GM19023 (cell line): Measurements from ENCODE around the gene ACKR3.
A peak's percentile ranks its signal among the peaks of the same experiment; 100 is the strongest.

Experiments
- ATAC-seq: cut with Tn5 transposase; IDR thresholded peaks from one replicate; pipeline ENCODE4 v1.9.1; 2021; ENCODE audit warnings: mild to moderate bottlenecking, moderate library complexity; ENCODE audit not compliant: unreplicated experiment

ACKR3 gene

DNA sequence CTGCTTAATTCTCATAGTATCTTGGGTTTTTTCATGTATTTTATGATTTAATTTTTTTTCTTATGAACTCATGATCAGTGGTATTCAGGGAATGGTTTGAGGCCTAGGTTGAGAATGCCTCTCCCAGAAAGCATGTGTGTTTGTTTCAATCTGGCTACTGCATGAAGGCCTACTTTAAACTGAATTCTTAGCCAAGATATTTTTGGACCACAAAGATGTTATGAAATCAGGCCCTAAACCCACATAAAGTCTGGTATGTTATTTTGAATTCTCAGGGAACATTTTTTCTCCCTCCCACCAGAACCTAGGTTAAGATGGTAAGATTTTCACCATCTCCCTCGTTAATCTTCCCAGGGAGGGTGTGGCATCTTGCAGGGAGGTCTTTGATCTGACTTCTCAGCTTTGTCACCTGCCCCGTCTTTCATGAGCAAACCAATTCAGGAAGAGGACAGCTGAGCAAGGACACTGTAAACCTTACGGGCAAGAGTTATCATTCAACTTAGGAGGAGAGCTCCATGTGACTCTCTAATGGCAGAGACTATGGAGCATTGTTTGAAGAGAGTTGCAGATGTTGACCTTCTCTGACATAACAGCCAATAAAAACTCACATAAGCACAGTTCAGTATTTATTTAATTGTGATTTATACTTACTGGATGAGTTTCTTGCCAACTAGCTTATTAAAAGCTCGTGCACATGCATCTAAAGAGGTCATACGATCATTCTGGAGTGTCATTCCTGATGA is 21.3 kb upstream of the ACKR3 start:
- ATAC-seq, result no peak

DNA sequence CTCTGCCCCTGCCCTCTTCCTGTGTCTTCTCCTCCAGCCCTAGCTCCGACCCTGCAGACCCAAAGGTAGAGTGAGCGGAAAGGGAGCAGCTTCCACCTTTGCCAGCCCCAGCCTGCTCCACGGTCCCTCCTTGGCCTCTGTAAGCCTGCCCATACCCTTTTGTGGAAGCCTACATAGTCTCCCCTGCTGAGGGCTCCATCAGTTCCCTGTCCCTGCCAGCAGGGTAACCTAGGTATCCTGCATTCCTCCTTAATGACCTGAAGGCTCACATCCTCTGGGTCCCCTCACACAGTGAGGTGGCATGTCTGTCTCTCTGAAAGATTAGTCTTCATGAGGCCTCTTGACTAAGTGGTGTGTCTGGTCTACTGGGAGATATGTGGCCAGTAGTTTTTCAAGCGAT is 20.5 kb upstream of the ACKR3 start:
- ATAC-seq, result no peak

GRCh38 chr2:236550290-236550689 is 19.3 kb upstream of the ACKR3 start:
- peak; percentile 1 for ATAC-seq

DNA sequence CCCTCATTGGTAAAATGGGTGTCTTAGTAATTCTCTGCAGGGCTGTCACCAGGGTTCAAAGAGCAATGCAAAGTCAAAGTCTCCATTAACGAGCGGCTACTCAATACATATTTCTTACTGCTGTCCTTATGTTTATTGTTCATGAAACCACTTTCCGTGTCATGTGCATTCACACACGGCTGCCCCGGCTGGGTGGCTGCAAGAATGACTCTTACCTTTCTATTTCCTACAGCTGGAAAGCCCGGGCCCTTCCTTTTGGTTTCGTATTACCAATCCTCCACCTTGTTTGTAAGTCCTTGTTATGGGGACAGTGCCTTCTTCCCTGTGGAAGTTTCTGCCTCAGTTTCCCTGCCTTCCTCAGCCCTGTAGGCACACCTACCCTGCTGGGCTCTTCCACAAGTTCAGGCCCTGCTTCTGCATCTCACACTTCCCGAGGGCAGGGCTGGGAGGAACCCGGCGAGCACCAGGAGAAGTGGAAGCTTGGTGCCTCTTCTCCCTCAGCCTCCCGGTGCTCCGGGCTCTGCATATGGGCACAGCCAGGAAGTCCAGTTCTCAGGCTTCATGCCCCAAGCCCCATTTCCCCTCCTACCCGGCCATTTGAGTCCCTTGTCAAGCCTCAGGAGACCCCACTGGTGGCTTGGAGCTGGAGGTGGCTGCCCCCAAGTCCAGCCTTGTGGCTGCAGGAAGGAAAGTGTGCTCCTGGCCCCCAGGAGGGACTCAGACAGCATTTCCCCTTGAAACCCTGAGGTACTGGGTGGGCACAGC is 18.7 kb upstream of the ACKR3 start:
- ATAC-seq, result peak; percentile 57

- no peak for ATAC-seq
Observed at GRCh38 chr2:236551471-236552211, 18.0 kb upstream of the ACKR3 start.

GRCh38 chr2:236552212-236552542 is 17.4 kb upstream of the ACKR3 start:
- ATAC-seq, result no peak

GRCh38 chr2:236552581-236553363 is 16.9 kb upstream of the ACKR3 start:
- ATAC-seq, result no peak

DNA sequence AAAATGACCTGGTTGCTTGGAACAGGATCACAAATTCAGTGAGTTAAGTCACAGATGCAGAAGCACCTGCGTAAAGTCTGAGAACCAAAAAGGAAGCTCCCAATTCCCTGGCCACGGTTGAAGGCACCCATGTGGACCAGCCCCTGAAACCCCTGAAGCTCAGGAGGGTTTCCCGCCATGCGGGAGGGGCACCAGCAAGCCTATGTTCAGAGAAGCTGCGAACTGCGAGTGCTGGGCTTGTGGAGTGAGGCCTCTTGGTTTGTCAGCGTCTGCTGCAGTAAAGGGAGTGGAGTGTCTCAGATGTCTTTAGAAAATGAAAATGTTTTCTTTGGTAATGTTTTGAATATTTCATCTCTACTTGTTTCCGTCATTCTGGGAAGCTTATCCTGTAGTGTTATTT is 16.1 kb upstream of the ACKR3 start:
- ATAC-seq, result no peak

- ATAC-seq, result no peak
Observed at GRCh38 chr2:236554629-236555282, 14.9 kb upstream of the ACKR3 start.

GRCh38 chr2:236555481-236555880 is 14.1 kb upstream of the ACKR3 start:
- ATAC-seq, result no peak

DNA sequence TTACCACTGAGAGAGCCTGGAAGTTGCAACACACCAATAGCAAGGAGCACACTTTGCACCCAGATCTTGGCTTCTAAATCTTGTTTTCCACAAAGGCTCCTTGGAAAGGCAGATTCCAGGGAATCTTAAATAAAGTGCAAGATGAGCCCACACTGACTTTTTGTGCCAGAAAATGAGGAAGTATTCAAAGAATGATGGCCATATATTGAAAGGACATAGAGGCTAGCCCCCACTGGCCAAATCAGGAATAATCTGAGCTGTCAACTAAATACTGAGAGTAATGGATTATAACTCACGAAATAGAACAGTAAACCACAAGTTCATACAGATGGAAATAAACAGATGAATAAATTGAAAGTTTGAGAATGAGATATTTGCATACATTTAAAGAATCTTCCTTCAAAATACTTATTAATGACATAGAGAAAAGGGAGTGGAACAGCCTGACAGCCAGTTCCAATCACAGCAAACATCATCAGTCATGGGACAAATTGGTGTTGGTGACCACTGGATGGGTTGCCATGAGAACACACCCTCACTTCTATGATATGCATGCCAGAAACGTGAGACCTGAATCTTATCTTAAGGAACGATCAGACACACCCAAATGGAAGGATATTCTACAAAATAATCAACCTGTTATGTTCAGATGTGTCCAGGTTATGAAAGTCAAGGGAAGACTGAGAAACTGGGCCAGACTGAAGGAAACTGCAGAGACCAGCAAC is 12.2 kb upstream of the ACKR3 start:
- ATAC-seq, result no peak

GRCh38 chr2:236558036-236558435 is 11.6 kb upstream of the ACKR3 start:
- ATAC-seq, result no peak

- no peak for ATAC-seq
Observed at GRCh38 chr2:236558993-236559978, 10.3 kb upstream of the ACKR3 start.

DNA sequence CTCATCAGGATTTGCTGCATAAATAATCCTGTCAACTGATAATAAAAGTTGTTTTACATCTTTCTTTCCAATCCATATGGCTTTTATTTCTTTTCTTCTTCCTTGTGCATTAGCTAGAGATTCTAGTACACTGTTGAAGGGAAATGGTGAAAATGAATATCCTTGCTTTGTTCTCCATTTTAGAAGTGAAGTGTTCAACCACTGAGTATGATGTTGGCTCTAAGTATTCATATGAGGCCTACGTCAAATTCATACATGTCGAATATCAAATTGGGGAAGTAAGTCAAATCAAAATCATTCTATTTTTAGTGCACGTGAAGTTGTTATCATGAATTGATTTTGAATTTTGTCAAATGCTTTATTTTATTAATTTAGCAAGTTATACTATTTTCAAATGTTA is 7.8 kb upstream of the ACKR3 start:
- ATAC-seq, result no peak

- no peak for ATAC-seq
Observed at GRCh38 chr2:236562434-236562833, 7.2 kb upstream of the ACKR3 start.

DNA sequence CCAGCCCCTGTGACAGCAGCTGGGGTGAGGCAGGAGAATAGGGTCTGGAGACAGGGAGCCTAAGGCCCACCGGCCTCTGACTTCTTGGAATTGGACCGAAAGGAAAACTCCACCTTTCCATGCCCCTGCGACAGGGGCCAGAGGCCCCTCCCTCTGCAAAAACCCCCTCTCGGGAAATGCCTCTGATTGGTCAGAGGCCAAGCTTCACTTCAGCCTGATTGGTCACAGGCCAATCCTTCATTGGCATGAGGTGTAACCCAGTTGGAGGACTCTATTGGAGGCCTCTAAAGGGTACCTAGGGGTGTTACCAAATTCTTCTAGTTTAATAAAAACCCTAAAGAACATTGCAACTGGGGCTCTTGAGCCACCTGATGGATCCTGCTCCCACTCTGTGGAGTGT is 5.7 kb upstream of the ACKR3 start:
- ATAC-seq, result no peak

- ATAC-seq, result no peak
Observed at GRCh38 chr2:236565212-236565611, 4.4 kb upstream of the ACKR3 start.

DNA sequence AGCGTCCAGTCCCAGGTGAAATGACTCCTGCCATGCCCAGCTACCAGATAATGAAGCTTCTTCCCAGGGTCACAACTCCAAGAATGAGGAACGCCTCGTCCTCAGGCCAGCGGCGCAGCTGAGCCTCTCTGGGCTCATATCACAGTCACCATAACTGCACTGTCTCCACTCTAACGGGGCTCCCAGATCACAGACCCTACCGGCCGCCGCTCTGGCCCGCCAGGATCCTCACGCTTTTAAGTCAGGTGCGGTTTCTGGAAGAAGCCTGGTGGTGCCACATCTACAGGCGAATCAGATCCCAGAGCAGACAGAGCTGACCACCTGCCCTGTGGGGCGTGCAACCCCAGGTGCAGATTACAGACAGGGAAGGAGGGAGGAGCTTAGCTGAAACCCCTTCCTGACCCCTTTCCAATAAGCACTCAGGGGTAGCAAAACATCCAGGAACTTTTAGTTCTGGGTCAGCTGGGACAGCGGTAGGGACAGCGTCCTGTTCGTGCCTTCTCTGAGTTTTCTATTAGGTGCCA is 3.7 kb upstream of the ACKR3 start:
- ATAC-seq, result no peak

GRCh38 chr2:236566596-236566995 is 3.0 kb upstream of the ACKR3 start:
- no peak for ATAC-seq
